NCI-H446 (cell line): Measurements from ENCODE around the gene RHO.

Experiments used
- DNase-seq, 2 experiments: peaks; one replicate each; lab custom pipeline; 2025; lab: John Stamatoyannopoulos, UW

Gene RHO

DNA sequence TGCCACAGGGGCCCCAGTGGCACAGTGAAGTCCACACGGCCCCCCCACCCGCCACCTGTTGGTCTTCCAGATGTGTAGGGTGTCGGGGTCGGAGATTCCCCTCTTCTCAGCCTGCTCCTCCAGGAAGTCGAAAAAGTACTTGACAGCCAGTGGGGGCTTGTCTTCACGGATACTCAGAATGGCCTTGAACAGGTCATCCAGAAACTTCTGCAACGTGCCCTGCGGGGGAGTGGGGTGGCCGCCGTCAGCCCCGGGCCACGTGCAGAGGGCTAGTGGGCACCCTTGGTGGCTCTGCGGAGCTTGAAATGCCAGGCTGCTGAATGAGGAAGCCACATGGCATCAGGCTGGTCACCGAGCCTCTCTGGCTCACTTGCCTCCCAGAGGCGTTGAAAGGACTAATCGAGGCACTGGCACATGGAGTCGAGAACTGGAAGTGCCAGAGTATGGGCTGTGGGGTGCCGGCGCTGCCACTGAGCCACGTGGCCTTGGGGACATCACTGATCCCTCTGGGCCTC lies 31.2 kb downstream of the RHO start:
- no peak for DNase-seq

DNA sequence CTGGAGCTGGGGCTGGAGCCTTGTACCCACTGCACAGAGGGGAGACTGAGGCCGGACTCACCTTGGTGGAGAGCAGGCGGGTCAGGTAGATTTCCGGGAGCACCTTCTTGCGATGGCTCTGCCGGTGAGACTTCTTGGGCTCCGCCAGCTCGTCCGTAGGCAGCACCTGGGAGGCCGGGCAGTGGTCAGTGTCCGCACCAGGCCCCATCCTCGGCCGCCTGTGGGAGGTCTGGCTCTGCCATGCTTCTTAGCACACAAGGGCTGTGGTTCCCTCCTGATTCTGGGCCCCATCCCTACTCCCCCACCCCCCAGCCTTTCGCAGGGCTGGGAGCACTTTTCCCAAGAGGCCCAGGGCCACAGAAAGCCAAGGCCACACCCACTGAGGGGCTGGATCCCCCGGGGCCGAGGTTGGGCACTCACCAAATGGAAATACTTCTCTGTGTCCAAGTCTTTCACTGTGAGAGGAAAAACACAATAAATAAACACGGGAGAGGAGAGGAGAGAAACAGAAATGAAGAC lies 31.9 kb downstream of the RHO start:
- DNase-seq = peak in 1 of 2 experiments; percentile 11

- DNase-seq = peak in 1 of 2 experiments; percentile 52
Observed at GRCh38 chr3:129560911-129561594, 32.6 kb downstream of the RHO start.

DNA sequence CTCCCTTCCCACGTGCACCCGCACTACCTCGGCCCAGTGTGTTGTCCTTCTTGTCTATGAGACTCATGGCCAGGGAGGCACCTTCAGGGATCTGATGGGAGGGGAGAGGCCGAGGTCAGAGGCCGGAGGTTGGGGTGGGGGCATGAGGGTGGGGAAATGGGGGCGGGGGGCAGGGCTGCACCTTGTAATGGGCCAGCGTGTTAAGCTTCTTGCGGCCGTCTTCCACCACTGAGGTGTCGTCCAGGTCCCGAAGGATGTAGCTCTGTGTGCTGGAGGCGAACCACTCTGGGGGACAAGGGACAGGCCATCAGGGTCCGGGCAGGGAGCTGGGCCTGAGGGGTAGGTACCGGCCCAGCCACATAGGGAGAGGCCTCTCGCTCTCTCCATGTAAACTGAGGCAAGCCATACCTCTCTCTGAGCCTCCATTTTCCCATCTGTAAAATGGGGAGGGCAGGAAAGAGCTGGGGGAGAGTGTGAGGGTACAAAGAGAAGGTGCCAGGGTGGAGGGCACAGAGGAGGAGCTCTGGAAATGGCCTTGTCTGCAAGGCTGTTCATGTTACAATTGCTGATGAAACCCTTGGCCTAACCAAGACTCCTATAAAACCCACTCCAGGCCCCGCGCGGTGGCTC lies 33.3 kb downstream of the RHO start:
- DNase-seq = no peak

DNA sequence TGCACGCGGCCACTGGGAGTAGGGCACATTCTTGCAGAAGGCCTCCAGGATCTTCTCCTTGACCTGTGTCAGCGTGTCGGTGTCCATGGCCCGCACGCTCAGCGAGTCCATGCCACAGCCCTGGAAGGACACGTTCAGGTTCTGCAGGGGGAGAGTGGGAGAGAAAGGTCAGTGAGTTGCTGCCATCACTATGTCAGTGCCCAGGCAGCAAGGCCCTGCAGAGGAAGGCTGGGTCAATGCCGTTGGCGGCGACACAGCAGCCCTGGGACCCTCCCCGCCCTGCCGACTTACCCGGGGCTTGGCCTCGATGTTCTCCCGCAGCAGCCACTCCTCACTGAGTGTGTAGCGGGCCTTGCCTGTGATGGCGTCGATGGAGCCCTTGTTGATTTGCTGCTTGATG lies 34.4 kb downstream of the RHO start:
- DNase-seq = no peak

DNA sequence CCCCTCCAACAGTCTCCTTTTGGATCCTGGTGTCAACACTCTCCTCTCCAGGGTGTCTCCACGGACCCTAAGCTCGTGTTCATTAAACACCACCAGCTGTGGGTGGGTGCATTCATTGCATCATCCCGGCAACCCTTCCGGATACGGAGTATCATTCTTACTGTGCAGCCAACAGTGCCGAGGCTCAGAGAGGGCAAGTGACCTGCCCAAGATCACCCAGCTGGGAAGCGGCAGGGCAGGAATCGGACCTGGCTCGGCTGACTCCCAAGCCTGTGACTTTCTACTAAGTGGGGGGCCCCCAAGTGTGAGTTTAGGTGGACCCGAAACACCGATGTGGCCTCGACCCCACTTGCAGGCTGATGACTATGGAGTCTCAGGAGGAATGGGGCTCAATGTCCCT lies 34.9 kb downstream of the RHO start:
- DNase-seq = no peak

GRCh38 chr3:129563850-129564535 lies 35.6 kb downstream of the RHO start:
- no peak for DNase-seq

GRCh38 chr3:129564981-129565644 lies 36.7 kb downstream of the RHO start:
- no peak for DNase-seq

DNA sequence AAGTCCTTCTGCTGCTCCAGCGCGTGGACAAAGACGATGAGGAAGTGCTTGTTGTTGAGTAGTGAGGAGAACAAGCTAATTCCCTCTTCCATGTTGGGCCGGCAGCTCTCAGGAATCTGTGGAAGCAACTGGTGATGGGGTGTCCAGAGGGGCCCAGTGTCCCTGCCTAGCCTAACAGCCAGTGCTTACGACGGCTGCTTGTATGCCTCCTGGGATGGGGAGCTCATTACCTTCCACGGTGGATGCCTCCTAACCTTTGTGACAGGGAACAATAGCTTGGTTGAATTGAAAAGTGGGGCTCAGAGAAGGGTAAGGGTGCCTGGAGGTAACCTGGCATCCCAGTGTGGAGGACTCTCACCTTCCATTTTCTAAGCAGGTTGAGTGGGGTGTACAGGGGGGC lies 37.5 kb downstream of the RHO start:
- no peak for DNase-seq

DNA sequence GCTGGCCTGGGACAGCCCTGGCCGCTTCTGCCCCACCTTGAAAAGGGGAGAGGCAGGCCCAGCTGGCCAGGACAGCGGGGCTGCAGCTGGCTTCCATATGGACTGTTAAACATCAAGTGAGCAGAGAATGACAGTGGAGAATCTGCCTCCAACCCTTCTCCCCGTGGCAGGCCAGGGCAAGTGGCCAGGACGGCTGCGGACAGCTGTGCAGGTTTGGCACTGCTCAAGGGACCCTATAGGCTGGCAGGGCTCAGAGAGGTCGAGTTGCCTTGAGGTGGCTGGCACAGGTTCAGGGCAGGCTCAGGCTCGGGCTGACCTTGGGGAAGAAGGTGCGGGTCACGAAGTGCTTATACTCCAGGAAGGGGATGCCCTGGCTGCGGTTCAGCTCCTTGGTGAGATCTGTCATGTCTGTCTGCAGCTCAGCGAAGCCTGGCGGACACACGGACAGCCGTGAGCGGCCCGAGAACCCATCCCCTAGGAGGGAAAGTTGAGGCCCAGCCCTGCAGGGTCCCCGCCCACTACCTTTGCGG lies 38.8 kb downstream of the RHO start:
- peak in 1 of 2 experiments; percentile 82 for DNase-seq

- DNase-seq = no peak
Observed at GRCh38 chr3:129567939-129568338, 39.5 kb downstream of the RHO start.

- no peak for DNase-seq
Observed at GRCh38 chr3:129569856-129570255, 41.4 kb downstream of the RHO start.

GRCh38 chr3:129571605-129572547 lies 43.4 kb downstream of the RHO start:
- DNase-seq = no peak

- no peak for DNase-seq
Observed at GRCh38 chr3:129572603-129573002, 44.2 kb downstream of the RHO start.

DNA sequence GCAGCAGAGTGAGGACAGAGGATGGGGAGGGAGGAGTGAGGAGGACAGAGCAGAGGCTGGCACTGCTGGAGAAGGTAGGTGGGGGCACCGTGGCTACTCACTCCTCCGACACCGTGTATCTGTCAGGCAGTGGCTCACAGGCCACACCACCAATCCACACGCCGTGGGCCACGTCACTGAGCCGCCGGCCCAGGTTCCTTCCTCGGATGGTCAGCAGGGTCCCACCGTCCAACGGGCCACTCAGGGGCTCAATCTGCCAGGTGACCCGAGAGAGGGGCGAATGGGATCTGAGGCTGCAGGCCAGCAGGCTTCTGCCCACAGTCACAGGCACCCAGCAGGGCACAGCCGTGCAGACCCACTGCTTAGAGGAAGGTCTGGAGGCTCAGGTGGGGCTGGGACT lies 45.1 kb downstream of the RHO start:
- no peak for DNase-seq

GRCh38 chr3:129574206-129574605 lies 45.8 kb downstream of the RHO start:
- no peak for DNase-seq

- DNase-seq = no peak
Observed at GRCh38 chr3:129575233-129575996, 47.0 kb downstream of the RHO start.

GRCh38 chr3:129575997-129576384 lies 47.6 kb downstream of the RHO start:
- no peak for DNase-seq

- DNase-seq = no peak
Observed at GRCh38 chr3:129576514-129577352, 48.3 kb downstream of the RHO start.
